K562 treated with DMSO at 1 percent for 24 hours (cell line): ENCODE results near the gene DNLZ. TPM values are rescaled to one million over a fixed set of nuclear protein-coding genes. Genes with fewer than 3 reads are reported as not detected.

Experiments
- total RNA-seq: library from RNA; unstranded; fragments of 300-600 nt; gene quantifications from 2 replicates; pipeline ENCODE4 v1.2.3, GENCODE V29; 2022; ENCODE audit warnings: low read depth; ENCODE audit not compliant: insufficient read depth

Gene DNLZ
- 23.4 and 26.0 TPM in 2 replicates for total RNA-seq

DNA sequence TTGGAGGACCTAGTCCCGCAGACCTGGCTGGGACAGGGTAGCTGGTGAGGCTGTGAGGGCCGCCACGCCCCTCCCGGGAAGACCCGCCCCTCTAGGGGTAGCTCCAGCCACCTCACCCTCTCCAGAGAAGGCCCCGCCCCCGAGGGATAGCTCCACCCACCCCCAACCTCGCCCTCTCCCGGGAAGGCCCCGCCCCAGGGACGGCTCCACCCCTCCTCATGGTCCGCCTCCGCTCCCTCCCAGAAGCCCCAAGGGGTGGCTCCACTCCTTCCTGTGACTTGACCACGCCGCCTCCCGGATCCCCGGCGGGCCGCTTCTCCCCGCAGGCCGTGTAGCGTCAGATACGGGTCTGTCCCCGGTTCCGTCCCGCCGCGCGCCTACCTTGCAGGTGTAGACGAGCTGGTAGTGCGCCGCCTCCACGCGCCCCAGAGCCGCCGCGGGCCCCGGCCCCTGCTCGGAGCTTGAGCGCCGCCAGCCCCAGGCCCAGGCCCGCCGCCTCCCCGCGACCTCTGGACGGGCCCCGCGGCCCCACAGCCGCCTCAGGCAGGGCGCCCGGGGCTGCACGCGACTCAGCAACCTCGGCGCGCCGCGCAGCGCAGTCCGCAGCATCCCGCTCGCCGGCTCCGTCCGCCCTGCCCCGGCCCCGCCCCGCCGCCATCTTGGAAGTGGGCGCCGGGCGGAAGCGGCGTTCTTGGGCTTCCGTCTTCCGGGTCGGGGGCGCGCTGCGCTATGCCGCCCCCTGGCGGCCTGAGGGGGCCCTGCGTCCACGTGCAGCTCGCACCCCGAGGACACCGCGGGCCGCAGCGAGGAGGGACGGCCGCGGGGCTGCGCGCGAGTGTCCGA is at the start of gene DNLZ:
Gene DNLZ (minus strand): TSS at position 639 of the 843 bp plus-strand sequence. CDS start 30 bp downstream, at position 609.

GRCh38 chr9:136410500-136411287 is 47.1 kb upstream of the DNLZ start, which contains the start of the genes ENTR1 and PMPCA:
Gene ENTR1 (minus strand): TSS chr9:136410614. CDS start chr9:136410397, 217 bp downstream.
Gene PMPCA (plus strand): TSS chr9:136410658. CDS start chr9:136410669, 11 bp downstream.

DNA sequence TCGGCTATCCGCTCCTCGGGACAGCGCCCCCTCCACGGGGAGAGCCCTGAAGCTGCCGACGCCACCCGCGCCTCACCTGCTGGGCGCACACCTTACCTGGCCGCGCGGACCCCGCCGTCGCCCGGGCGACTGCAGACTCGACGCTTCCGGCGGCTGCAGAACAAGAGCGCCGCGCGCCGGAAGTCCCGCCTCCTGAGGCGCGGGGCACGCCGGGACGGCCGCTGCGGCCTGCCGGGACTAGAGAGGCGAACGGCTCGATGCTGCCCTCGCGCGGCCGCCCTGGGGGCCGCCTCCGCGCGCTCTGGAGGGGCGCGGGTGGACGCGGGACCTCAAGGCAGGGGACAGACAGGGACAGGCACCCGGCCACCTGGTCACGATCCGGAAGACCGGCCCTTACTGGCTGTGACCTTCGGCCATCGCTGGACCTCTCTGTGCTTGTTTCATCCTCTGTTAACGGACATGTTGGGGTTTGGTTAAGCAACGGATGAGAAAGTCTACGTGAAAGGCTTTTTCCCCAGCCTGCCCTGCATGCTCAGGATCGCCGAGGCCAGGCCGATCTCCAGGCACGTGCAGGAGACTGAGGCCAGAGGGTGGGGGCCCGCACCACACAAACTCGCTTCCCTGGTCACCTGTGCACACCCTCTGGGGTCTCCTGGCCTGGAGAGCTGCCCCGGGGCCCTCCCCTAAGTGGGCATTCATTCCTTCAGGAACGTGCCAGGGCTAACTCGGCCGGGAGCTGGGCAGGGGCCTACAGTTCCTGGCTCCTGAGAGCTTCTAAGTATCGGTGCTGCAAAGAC is 36.7 kb upstream of the DNLZ start, which contains the start of gene SNAPC4:
Gene SNAPC4 (minus strand): TSS at position 133 of the 797 bp plus-strand sequence. CDS start 1,742 bp downstream, outside the sequence.

GRCh38 chr9:136373300-136374182 is 10.0 kb upstream of the DNLZ start, which contains the start of gene CARD9:
Gene CARD9 (minus strand): TSS chr9:136373669. CDS start chr9:136372078, 1,591 bp downstream.

GRCh38 chr9:136327304-136327974 is 36.1 kb downstream of the DNLZ start, which contains the start of gene GPSM1:
Gene GPSM1 (plus strand): TSS chr9:136327539. CDS start chr9:136327696, 157 bp downstream.

Other genes starting within 250 kb of the DNLZ start
- 73.1 and 83.9 TPM in 2 replicates for gene TMEM250, start 244.9 kb downstream of the DNLZ start, total RNA-seq
- not detected in 2 replicates for gene LHX3, start 158.6 kb downstream of the DNLZ start, total RNA-seq
- 14.6 and 14.9 TPM in 2 replicates for gene QSOX2, start 117.9 kb downstream of the DNLZ start, total RNA-seq
- 0.08 TPM in 1 of 2 replicates, not detected in the other for gene CCDC187, start 59.6 kb downstream of the DNLZ start, total RNA-seq
- gene GPSM1, start 36.2 kb downstream of the DNLZ start, total RNA-seq = 18.8 and 19.4 TPM in 2 replicates
- gene CARD9, start 9.9 kb upstream of the DNLZ start, total RNA-seq = 17.8 and 22.3 TPM in 2 replicates
- 10.4 and 10.8 TPM in 2 replicates for gene SNAPC4, start 36.4 kb upstream of the DNLZ start, total RNA-seq
- 39.8 and 47.3 TPM in 2 replicates for gene ENTR1, start 46.9 kb upstream of the DNLZ start, total RNA-seq
- 68.8 and 70.7 TPM in 2 replicates for gene PMPCA, start 46.9 kb upstream of the DNLZ start, total RNA-seq
- 14.4 TPM in 2 replicates for gene INPP5E, start 76.1 kb upstream of the DNLZ start, total RNA-seq
- gene SEC16A, start 119.3 kb upstream of the DNLZ start, total RNA-seq = 54.0 and 55.0 TPM in 2 replicates
- gene NOTCH1, start 182.3 kb upstream of the DNLZ start, total RNA-seq = 21.4 and 22.9 TPM in 2 replicates